Dermis lymphatic vessel endothelial cell (primary cell): ENCODE results near the gene OTC. TPM values are rescaled to one million over a fixed set of nuclear protein-coding genes. Genes with fewer than 3 reads are reported as not detected.

Experiments
- total RNA-seq: library from RNA; depleted of rRNA; stranded (reverse); fragments of >200 nt; gene quantifications from 2 replicates; pipeline ENCODE4 v1.2.1, GENCODE V29; 2014

The OTC gene
- total RNA-seq: 0.17 and 0.22 TPM in 2 replicates

DNA sequence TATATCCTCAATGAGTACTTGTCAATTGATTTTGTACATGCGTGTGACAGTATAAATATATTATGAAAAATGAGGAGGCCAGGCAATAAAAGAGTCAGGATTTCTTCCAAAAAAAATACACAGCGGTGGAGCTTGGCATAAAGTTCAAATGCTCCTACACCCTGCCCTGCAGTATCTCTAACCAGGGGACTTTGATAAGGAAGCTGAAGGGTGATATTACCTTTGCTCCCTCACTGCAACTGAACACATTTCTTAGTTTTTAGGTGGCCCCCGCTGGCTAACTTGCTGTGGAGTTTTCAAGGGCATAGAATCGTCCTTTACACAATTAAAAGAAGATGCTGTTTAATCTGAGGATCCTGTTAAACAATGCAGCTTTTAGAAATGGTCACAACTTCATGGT lies at the start of gene OTC:
Gene OTC, plus strand, starts transcription at position 243 of the 400 bp plus-strand sequence. Its CDS starts 93 bp downstream, at position 336.

DNA sequence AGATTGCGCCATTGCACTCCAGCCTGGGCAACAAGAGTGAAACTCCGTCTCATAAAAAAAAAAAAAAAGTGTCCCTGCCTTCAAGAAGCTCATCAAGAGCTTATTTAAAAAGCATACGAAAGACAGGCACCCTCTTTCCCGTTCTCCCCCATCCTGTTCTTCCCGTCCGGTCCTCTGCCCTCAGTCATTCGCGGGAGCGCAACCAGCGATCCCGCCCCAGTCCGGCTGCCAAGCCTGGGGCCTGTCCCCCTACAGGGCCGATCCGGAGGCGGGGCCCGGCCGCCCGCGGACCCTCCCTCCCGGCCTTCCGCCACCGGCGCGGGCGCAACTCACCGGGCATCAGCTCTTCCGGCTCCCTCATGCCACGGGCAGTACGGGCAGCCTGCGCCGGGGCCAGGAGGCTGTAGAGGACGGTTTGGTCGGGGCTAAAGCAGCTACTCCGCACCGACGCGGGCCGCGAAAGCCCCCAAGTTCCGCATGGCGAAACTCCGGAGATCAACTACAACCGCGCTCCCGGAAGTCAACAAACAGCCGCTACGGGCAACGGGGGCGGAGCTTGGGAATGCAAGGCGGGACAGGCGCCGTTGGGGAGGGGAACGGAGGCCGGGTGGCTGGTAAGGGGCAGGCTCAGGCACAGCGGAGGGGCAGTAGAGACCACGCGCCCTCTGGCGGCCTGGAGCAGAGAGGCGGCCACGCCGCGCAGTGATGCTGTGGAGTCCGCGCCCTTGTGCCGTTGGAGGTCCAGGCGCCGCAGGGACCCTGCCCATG lies 25.2 kb upstream of the OTC start, which contains the start of gene RPGR:
Gene RPGR, minus strand, starts transcription at position 503 of the 768 bp plus-strand sequence. Its CDS starts 142 bp downstream, at position 361.

Other genes starting within 250 kb of the OTC start
- 64.8 and 84.5 TPM in 2 replicates for gene SRPX, start 131.7 kb upstream of the OTC start, total RNA-seq
- 40.0 and 46.6 TPM in 2 replicates for gene RPGR, start 25.1 kb upstream of the OTC start, total RNA-seq
- 22.8 and 25.1 TPM in 2 replicates for gene TSPAN7, start 208.9 kb downstream of the OTC start, total RNA-seq